Retinal pigment epithelial cell (primary cell): Measurements from ENCODE around the gene SGK2.
A peak's percentile ranks its signal among the peaks of the same experiment; 100 is the strongest.

Experiments
- DNase-seq: peaks from one replicate; pipeline ENCODE4 v3.0.0-alpha.2; 2010; ENCODE audit warnings: low read depth
- H3K4me3 ChIP-seq: 2 replicates; pipeline ENCODE4 v1.5.1; 2011; ENCODE audit warnings: mild to moderate bottlenecking, low read length, control low read depth, moderate library complexity
- CTCF ChIP-seq: conservative IDR thresholded peaks from 2 replicates; pipeline ENCODE4 v1.5.1; 2011; ENCODE audit warnings: low read depth, low read length, control low read depth, inconsistent platforms

Gene SGK2

GRCh38 chr20:43558412-43559146 is at the start of gene SGK2:
Gene SGK2 (plus strand): TSS chr20:43559027. CDS start chr20:43566496, 7,469 bp downstream.
- DNase-seq = no peak
- TF ChIP-seq CTCF = no peak

GRCh38 chr20:43511879-43512278 is 46.9 kb upstream of the SGK2 start:
- no peak overlapping the region for H3K4me3 ChIP-seq
- DNase-seq = no peak
- TF ChIP-seq CTCF = no peak

More at GRCh38 chr20:43558412-43559146, at the start of gene SGK2:
- H3K4me3 ChIP-seq = no peak within 1 kb of the TSS

GRCh38 chr20:43513372-43513930 is 45.4 kb upstream of the SGK2 start:
- no peak for DNase-seq

GRCh38 chr20:43513931-43514647 is 44.7 kb upstream of the SGK2 start:
- peak; percentile 48 for TF ChIP-seq CTCF
- DNase-seq = peak; percentile 91

More at GRCh38 chr20:43513372-43513930, 45.4 kb upstream of the SGK2 start:
- peak overlapping the region; percentile 57 for H3K4me3 ChIP-seq
- TF ChIP-seq CTCF = no peak

GRCh38 chr20:43514648-43514999 is 44.2 kb upstream of the SGK2 start:
- no peak for TF ChIP-seq CTCF
- H3K4me3 ChIP-seq = peak overlapping the region; percentile 64
- DNase-seq = no peak

More at GRCh38 chr20:43513931-43514647, 44.7 kb upstream of the SGK2 start:
- peak overlapping the region; percentile 64 for H3K4me3 ChIP-seq

DNA sequence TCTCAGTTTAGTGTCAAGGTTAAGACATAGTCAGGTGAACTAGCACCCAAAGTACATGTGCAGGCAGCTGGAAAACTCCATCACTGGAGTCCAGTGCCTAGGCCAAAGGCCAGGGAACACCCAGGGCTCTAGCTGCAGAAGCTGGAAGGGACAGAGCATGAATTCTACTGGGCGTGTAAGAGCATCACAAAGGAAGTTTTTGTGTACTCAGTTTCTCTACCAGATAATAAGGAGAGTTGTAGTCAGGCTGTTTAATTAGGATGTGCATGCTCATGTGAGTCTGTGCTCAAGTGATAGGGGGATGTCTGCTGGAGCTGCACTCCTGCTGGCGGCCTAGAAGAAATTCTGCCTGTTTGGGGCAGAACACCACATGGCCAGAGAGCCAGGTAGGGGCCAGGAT is 43.2 kb upstream of the SGK2 start:
- no peak for TF ChIP-seq CTCF
- no peak overlapping the region for H3K4me3 ChIP-seq
- no peak for DNase-seq
